IgD-negative memory B cell (primary cell): Measurements from ENCODE around the gene ADARB1. TPM values are rescaled to one million over a fixed set of nuclear protein-coding genes. Genes with fewer than 3 reads are reported as not detected.

Experiments used
- H3K27ac Mint-ChIP-seq, 3 donors: one replicate each; pipeline ENCODE4 v1.8.0; 2020 to 2022; ENCODE audit warnings: mild to moderate bottlenecking in 3 of 3, mixed read lengths in 3 of 3, moderate library complexity in 1 of 3
- H3K27me3 Mint-ChIP-seq: one replicate; pipeline ENCODE4 v1.8.0; 2021; ENCODE audit warnings: mixed read lengths
- H3K36me3 Mint-ChIP-seq: one replicate; pipeline ENCODE4 v1.8.0; 2020; ENCODE audit warnings: mild to moderate bottlenecking, mixed read lengths
- H3K4me1 Mint-ChIP-seq, 3 donors: one replicate each; pipeline ENCODE4 v1.8.0; 2020 to 2022; ENCODE audit warnings: mixed read lengths in 3 of 3, mild to moderate bottlenecking in 1 of 3
- H3K4me3 Mint-ChIP-seq, 4 donors: one replicate each; pipeline ENCODE4 v1.8.0; 2020 to 2022; ENCODE audit warnings: mild to moderate bottlenecking in 4 of 4, mixed read lengths in 4 of 4, moderate library complexity in 3 of 4
- H3K9me3 Mint-ChIP-seq, 3 donors: one replicate each; pipeline ENCODE4 v1.8.0; 2020 to 2021; ENCODE audit warnings: mixed read lengths in 3 of 3, mild to moderate bottlenecking in 1 of 3
- polyA plus RNA-seq: library from polyadenylated mRNA; unstranded; fragments of 300-500 nt; fragmentation: Illumina TruSeq; gene quantifications from one replicate; pipeline ENCODE4 v1.2.3, GENCODE V29; 2021

ADARB1 gene
- polyA plus RNA-seq, 1 donor from 2014 or later, result 4.5 TPM

DNA sequence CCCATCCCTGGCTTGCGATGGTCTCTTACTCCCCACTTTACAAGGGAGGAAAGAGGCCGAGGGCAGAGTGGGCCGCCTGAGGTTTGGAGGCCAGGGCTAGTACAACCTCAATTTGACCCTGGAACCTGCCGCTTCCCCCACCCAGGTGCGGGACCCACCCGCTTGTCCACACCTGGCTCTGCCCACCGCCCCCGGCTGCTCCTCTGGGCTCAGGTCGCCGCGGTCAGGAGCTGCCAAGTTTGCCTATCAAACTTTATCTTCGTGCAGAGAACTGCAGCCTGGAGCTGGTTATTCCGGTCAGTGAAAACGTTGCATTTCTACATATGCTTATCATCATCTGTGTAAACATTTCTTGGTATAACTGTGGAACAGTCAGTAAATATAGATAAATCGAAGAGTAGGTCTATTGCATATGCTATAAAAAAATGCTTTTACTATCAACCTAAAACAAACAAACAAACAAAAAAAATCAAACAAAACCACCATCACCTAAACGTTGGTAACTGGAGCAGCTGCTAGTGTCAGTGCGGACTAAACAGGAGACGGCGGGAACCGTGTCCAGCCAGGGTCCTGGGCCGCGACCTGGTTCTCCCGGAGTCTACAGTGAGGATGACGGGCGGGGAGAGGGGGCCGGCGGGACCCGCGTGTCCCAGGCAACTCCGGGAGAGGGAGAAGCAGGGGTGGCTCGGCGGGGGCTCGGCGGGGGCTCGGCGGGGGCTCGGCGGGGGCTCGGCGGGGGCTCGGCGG is 906 bp upstream of the ADARB1 start:
- Mint-ChIP-seq H3K27me3 (peaks cover 3% of the 10 kb centered on the region), H3K4me1 (peaks cover 12 to 27% (median 24%) of the 10 kb centered on the region in 3 donors), H3K4me3 (peak overlapping the region; percentile 85 to 99 (median 95)), H3K36me3 (no peaks in the 10 kb centered on the region), H3K27ac (peak overlapping the region; percentile 19 to 98 (median 81)), H3K9me3 (no peaks in the 10 kb centered on the region)

DNA sequence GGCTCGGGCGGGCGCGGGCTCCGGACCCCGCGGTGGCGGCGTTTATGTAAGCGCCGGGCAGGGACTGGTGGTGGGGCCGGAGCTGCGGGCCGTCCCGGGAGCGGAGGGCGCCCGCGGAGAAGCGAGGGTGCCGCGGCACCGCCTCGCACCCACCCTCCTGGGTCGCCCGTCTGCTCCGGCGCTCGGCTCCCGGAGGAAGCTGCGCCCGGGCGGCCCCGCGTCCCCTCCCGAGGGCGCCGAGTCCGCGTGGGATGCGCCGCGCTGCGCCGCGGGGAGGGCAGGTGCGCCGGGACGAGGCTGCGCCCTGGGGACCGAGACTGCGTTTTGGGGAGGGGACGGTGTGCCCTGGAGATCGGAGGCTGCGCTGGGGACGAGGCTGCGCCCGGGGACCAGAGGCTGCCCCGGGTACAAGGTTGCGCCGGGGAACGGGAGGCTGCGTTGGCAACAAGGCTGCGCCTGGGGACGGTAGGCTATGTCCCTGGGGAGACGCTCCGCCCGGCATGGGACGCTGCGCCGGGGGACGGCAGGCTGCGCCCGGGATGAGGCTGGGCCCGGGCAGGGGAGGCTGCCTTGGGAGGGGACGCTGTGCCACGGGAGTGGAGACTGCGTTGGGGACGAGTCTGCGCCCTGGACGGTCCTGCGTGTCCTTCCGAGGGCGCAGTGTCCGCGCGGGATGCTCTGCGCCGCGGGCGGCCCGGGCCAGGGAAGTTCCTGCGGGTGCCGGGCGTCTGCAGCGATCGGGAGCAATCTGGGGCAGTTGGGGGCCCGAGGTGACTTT is 627 bp downstream of the ADARB1 start:
- no peaks in the 10 kb centered on the region for H3K36me3 Mint-ChIP-seq
- H3K4me3 Mint-ChIP-seq, result peak overlapping the region; percentile 88 to 95 (median 92)
- peaks cover 3% of the 10 kb centered on the region for H3K27me3 Mint-ChIP-seq
- peaks cover 25 to 37% (median 36%) of the 10 kb centered on the region in 3 donors for H3K4me1 Mint-ChIP-seq
- no peaks in the 10 kb centered on the region for H3K9me3 Mint-ChIP-seq
- peak overlapping the region in 1 of 3 donors; percentile 85 for H3K27ac Mint-ChIP-seq

DNA sequence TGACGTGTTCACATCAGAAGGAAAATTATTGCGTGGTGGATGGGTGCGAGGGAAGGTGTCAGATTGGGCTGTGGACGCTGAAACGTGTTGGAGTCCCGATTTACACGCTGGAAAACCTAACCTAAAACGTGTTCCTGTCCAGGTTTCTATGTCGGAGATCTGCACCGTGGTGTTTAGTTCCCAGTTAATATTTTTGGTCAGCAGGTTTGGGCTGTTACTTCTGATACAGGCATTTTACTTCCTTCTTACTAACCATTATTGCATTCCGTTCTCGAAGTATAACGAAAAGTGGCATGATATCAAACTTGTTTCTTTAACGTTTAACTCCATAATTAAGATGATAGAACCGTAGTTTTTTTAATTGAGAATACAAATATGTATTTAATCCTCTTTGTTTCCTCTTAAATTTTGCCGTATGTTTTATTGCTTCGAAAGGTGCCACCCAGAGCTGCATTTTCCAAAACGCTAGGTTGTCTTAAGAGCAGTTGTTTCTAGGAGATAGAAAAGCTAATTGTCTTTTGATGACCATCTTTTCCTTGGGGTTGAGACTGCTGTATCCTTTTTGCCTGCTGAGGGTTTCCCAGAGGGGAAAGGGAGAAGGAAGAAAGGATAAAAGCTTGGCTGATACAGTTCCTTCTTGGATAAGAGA is 1.3 kb downstream of the ADARB1 start:
- Mint-ChIP-seq H3K4me3 (peak overlapping the region; percentile 88 to 95 (median 92)), H3K4me1 (peaks cover 25 to 41% (median 38%) of the 10 kb centered on the region in 3 donors), H3K9me3 (no peaks in the 10 kb centered on the region), H3K36me3 (no peaks in the 10 kb centered on the region), H3K27me3 (peaks cover 3% of the 10 kb centered on the region), H3K27ac (peak overlapping the region in 1 of 3 donors; percentile 85)

DNA sequence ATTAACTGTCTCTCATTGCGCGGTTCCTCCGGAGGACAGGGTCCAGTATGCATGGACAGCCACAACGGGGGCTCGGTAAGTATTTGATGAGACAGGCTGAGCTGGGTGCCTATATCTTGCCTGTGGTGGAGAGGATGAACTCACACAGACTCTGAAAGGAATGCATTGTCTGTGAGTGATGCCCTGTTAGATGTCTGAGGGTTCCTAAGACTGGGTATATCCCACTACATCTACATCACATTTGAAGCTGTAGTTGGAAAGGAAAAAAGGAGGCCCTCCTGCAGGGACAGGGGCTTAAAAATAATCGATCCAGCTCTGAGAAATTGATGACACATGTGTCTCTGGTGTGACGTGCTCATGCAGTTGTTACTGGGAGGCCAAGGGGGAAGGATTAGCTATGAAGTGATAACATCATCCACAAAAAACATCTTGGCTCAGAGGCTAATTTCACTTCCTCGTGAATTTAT is 1.9 kb downstream of the ADARB1 start:
- H3K36me3 Mint-ChIP-seq, result no peaks in the 10 kb centered on the region
- H3K27ac Mint-ChIP-seq, result peak overlapping the region in 1 of 3 donors; percentile 85
- peaks cover 28 to 42% (median 38%) of the 10 kb centered on the region in 3 donors for H3K4me1 Mint-ChIP-seq
- H3K4me3 Mint-ChIP-seq, result peak overlapping the region; percentile 88 to 95 (median 92)
- no peaks in the 10 kb centered on the region for H3K9me3 Mint-ChIP-seq
- peaks cover 3% of the 10 kb centered on the region for H3K27me3 Mint-ChIP-seq

DNA sequence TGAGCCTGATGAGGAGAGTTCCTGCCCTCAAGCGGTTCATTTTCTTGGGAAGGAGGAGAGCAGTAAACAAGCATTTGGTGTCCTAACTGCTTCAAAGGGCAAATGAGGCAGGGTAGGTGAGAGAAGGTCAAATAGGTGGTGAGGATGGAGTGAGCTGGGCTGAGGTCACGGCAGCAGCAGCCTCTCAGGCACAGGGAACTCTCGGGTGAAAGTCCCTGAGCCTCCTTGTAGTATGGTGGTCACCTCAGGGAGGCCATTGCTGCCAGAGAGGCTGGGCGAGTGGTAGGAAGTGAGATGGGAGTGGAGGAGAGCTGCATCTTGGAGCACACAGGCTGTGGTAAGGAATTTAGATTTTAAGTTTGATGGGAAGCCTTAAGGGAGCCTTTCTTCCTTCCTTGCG is 4.0 kb downstream of the ADARB1 start:
- Mint-ChIP-seq H3K4me3 (peak overlapping the region in 3 of 4 donors; percentile 8 to 65 (median 44)), H3K9me3 (no peaks in the 10 kb centered on the region), H3K27ac (peak overlapping the region in 1 of 3 donors; percentile 27), H3K36me3 (peaks cover 2% of the 10 kb centered on the region), H3K27me3 (peaks cover 3% of the 10 kb centered on the region), H3K4me1 (peaks cover 30 to 50% (median 45%) of the 10 kb centered on the region in 3 donors)

DNA sequence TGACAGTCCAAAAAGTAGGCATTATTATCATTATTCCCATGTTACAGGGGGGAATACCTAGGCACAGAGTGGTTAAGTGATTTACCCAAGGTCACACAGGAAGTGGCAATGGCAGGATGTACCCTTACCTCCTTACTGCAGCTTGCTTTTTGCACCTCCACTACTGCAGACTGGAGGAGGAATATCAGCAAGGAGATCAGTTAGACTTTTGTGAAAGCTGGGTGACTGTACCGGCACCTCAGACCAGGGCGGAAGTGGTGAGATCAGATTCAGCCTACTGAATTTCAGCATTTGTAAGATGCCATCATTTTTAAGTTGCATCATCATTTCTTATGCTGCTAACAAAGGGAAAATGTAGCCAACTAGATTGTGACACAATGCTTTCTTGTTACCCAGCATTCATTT is 4.5 kb downstream of the ADARB1 start:
- no peak overlapping the region for H3K27ac Mint-ChIP-seq
- H3K4me3 Mint-ChIP-seq, result no peak overlapping the region
- H3K36me3 Mint-ChIP-seq, result peaks cover 2% of the 10 kb centered on the region
- no peaks in the 10 kb centered on the region for H3K9me3 Mint-ChIP-seq
- peaks cover 27 to 46% (median 42%) of the 10 kb centered on the region in 3 donors for H3K4me1 Mint-ChIP-seq
- H3K27me3 Mint-ChIP-seq, result peaks cover 3% of the 10 kb centered on the region

DNA sequence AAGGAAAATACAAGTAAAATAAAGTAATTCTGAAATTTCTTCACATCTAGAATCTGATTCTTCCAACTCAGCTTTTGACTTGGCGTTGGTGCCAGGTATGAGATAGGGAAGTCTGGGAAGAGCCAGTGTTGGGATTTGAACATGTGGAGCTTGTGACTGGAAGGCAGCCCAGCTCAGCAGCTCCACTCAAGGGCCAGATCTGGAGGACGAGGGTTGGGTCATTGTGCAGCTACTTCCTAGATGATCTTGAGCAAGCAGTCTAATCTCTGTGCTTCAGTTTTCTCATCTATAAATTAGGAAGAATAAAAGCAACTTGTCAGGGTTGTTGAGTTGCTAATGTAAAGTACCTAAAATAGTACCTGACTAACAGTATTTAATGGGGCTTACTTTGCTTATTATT is 5.0 kb downstream of the ADARB1 start:
- Mint-ChIP-seq H3K4me1 (peaks cover 28 to 46% (median 45%) of the 10 kb centered on the region in 3 donors), H3K4me3 (peak overlapping the region in 1 of 4 donors; percentile 13), H3K27me3 (peaks cover 3% of the 10 kb centered on the region), H3K36me3 (peaks cover 2% of the 10 kb centered on the region), H3K27ac (peak overlapping the region in 1 of 3 donors; percentile 87), H3K9me3 (no peaks in the 10 kb centered on the region)

DNA sequence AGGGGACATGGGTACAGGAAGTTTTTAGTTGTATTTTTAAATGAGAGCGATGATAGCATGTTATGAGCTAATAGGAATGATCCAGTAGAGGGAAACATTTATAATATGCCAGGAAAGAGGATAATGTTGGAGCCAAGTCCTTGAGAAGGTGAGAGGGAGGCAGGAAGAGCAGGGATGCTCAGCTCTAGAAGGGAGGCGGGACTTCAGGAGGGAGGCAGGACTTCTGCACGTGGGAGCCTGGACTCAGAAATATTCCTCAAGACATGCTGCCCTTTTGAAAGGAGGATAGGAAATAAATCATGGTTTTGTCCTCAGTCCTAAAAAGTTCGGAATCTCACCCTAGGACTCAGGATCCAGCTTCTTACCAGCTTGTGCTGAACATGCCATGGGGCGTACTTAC is 5.9 kb downstream of the ADARB1 start:
- peaks cover 3% of the 10 kb centered on the region for H3K27me3 Mint-ChIP-seq
- peaks cover 2% of the 10 kb centered on the region for H3K36me3 Mint-ChIP-seq
- H3K4me3 Mint-ChIP-seq, result no peak overlapping the region
- H3K4me1 Mint-ChIP-seq, result peaks cover 32 to 51% (median 49%) of the 10 kb centered on the region in 3 donors
- H3K9me3 Mint-ChIP-seq, result no peaks in the 10 kb centered on the region
- H3K27ac Mint-ChIP-seq, result no peak overlapping the region

DNA sequence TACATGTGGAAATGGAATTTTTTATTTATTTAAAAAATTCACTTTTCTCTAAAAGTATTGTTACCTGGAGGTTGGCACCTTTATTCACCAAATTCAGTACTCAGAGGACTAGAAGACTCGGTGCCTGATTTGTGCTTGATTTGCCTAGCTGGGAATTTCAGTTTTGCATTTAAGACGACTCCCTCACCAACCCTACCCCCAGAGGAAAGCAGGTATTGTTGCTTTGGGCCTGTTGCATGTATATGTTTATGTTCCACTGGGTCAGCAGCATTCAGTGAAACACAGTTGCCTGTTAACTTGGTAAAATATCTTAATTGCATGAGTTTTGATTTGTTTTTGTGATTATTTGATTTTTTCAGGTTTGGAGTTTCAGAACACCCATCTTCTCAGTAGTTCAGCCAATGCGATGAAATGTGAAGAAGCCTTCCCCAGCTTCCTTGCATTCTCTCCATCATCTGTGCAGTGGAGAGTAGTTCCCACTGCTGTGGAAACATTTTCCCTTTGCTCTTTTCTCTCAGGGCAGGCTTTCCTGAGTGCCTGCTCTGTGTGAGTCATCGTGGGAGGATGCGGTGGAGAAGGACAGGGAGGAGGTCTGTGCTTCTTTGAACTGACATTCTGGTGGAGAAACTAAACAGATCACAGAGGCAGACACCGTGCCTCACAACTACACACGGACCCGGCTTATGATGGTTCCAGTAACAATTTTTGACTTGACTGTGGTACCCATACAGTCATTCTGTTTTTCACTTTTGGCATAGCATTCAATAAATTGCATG is 6.4 kb downstream of the ADARB1 start:
- no peaks in the 10 kb centered on the region for H3K27me3 Mint-ChIP-seq
- peak overlapping the region in 1 of 3 donors; percentile 26 for H3K27ac Mint-ChIP-seq
- H3K4me1 Mint-ChIP-seq, result peaks cover 34 to 53% (median 50%) of the 10 kb centered on the region in 3 donors
- no peaks in the 10 kb centered on the region for H3K9me3 Mint-ChIP-seq
- no peak overlapping the region for H3K4me3 Mint-ChIP-seq
- H3K36me3 Mint-ChIP-seq, result peaks cover 2% of the 10 kb centered on the region

DNA sequence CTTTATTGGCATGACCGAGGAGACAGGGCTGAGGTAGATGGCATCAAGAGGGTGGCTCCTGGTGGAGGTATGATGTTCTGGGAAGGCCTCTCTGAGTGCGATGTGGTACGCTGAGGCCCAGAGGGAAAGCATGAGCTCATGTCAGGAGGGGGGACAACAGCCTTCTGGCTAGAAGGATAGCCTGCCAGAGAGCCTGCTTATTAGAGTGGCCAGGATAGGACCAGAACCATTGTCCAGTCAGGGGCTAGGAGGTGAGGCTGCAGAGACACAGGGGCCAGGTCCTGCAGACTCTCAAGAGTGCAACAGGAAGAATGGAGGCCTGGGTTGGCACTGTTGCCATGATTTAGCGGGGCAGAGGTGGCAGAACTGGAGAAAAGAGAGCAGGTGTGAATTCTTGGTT is 7.3 kb downstream of the ADARB1 start:
- H3K27ac Mint-ChIP-seq, result peak overlapping the region in 2 of 3 donors; percentile 60 to 63
- H3K27me3 Mint-ChIP-seq, result no peaks in the 10 kb centered on the region
- H3K9me3 Mint-ChIP-seq, result no peaks in the 10 kb centered on the region
- H3K4me3 Mint-ChIP-seq, result no peak overlapping the region
- peaks cover 36 to 53% (median 49%) of the 10 kb centered on the region in 3 donors for H3K4me1 Mint-ChIP-seq
- H3K36me3 Mint-ChIP-seq, result peaks cover 2% of the 10 kb centered on the region

DNA sequence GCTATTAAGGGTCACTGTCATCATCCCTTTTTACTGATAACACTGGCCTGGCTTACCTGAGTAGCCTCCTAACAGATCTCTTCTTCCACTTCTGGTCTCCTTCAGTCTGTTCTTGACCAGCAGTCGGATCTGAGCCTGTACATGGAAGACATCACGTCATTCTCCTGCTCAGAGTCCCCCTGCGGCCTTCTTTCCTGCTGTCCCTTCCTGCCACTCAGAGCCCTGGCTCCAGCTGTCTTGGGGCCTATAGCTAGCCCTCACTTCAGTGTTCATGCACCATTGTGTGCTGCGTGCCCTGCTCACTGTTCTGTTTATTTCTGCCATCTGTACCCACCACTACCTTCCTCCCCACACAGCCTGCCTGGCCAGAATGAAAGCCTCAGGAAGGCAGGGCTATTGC is 8.4 kb downstream of the ADARB1 start:
- Mint-ChIP-seq H3K27ac (no peak overlapping the region), H3K9me3 (no peaks in the 10 kb centered on the region), H3K27me3 (no peaks in the 10 kb centered on the region), H3K4me3 (no peak overlapping the region), H3K4me1 (peaks cover 45 to 61% (median 51%) of the 10 kb centered on the region in 3 donors), H3K36me3 (peaks cover 4% of the 10 kb centered on the region)

DNA sequence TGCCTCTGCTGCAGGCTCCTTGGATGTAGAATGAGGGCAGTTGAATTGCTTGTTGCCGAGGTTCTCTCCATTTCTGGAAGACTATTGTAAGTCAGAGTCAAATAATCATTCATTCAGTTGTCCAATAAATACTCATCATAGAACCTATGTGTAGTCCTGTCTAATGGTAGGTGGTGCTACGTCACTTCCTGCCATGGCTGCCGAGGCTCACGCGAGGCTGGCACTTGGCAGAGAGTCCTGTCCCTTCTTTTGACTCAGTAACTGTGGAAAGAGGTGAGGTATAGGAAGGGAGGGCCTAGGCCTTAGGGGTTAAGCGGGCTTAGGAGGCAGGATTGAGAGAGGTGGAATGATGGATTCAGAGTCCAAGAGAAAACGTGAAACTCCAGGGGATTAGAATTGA is 9.7 kb downstream of the ADARB1 start:
- Mint-ChIP-seq H3K27ac (no peak overlapping the region), H3K4me3 (no peak overlapping the region), H3K4me1 (peaks cover 36 to 53% (median 45%) of the 10 kb centered on the region in 3 donors), H3K9me3 (no peaks in the 10 kb centered on the region), H3K27me3 (no peaks in the 10 kb centered on the region), H3K36me3 (peaks cover 4% of the 10 kb centered on the region)

DNA sequence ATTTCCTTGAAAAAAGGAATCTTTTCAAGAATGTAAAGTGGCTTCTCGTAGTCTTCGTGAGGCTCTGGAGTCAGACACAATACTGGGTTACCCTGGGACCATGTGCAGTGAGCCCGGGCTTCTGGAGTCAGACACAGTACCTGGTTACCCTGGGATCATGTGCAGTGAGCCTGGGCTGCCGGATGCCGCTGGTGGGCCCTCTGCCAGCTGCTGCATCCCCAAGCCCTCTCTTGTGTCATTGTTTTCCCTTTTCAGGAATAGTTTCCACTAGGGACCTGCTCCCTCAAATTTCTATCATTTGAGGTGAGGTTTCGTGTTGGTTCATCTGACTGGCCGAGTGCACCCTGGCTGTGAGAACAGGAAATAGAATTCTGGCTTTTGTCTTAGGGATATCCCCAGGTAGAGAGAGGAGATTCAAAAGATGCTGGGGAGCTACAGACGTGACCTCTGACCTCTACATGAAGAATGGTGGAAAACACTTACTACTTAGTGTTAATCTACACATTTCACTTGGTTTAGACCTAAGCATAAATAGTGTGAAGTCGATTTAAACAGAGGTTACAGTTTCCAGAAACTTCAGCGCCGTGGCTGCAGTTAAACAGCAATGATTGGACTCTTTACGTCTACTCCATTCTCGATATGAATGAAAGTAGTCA is 10.6 kb downstream of the ADARB1 start:
- Mint-ChIP-seq H3K27ac (no peak overlapping the region), H3K27me3 (no peaks in the 10 kb centered on the region), H3K4me3 (peak overlapping the region in 1 of 4 donors; percentile 59), H3K36me3 (peaks cover 4% of the 10 kb centered on the region), H3K9me3 (no peaks in the 10 kb centered on the region), H3K4me1 (peaks cover 28 to 46% (median 36%) of the 10 kb centered on the region in 3 donors)

DNA sequence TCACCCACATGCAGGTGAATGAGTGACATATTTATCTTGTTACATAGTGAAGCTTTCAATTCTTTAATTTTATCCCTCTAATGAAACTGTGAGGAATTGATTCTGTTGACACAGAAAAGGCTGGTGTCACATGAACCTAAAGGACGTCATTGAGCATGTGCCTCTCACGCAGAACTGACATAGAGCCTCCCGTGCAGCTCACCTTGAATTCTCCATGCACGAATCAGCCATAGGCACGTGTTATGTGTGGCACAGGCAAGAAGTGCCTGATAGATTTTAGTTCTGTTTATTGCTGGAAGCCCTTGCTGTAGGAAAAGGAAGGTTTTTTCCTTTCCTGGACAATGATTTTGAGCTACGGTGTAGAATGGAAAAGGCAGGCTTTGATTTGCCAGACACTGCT is 11.3 kb downstream of the ADARB1 start:
- Mint-ChIP-seq H3K27me3 (no peaks in the 10 kb centered on the region), H3K36me3 (peaks cover 5% of the 10 kb centered on the region), H3K9me3 (no peaks in the 10 kb centered on the region), H3K4me3 (no peak overlapping the region), H3K27ac (no peak overlapping the region), H3K4me1 (peaks cover 30 to 45% (median 36%) of the 10 kb centered on the region in 3 donors)
